SKM-1 (cell line): ENCODE data around the gene FAM20C.
"Not testable (repeated sequence)": the region's sequence is repeated elsewhere in the genome, so short reads cannot be mapped to it uniquely, and the experiment has no call there.

Source experiments
- DNase-seq: peaks from one replicate; lab custom pipeline; 2025; ENCODE audit not compliant: unreplicated experiment; lab: John Stamatoyannopoulos, UW

The FAM20C gene

DNA sequence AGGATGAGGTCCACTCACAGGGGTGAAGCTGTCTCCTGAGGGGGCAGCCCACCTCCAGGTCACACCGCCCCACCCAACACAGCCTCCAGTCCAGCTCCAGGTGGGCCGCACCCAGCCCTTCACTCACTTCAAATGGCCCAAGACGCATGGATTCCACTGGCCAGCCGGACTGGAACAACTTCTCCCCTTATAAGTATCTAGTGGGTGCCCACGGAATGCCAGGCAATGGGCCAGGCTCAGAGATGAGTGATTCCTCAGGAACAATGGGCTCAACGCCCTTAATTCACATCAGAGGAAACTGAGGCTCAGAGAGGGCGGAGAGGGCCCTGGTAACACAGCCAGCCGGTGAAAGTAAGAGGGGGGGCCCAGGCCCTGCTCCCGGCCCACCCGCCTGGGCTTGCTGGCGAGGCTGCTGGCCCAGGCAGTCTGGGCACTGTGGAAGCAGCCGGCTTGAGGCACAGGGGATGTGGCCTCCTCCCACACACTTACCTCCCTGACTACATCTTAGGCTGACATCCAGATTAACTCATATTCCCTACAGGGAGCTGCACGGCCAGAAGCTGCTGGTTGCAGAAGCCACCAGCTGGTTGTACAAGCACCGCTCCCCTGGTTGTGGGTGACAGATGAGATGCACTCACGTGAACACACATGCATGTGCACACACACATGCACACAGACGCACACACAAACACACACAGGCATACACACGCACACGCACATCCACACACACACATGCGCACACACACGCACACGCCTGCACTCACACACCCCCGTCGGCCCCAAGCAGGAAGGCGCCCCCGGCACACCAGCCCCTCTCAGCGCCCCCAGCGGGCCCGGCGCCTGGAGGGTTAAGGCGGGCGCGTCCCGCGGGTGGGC lies 1.0 kb upstream of the FAM20C start:
- DNase-seq: no peak

DNA sequence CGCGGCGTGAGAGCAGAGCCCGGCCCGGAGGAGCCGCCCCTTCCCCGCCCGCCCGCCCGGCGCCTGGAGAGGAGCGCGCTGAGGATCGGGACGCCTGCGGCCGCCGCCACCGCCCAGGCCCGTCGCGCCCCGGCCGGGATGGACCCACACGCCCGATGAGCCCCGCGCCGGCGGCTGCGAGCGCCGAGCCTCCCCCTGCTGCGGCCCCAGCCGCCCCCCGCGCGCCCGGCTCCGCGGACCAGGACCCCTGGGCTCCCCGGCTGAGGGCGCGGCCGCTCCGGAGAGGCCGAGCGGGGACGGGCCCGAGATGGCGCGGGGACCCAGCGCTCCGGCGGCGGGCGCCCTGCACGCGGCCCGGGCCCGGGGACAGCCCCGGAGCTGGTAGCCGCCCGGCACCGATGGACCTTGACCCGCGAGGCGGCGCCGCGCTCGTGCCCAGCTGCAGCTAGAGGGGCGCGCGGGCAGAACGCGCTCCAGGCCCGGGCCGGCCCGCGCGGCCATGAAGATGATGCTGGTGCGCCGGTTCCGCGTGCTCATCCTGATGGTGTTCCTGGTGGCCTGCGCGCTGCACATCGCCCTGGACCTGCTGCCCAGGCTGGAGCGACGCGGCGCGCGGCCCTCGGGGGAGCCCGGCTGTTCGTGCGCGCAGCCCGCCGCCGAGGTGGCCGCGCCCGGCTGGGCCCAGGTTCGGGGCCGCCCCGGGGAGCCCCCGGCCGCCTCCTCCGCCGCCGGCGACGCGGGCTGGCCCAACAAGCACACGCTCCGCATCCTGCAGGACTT lies 520 bp downstream of the FAM20C start:
- DNase-seq: no peak

DNA sequence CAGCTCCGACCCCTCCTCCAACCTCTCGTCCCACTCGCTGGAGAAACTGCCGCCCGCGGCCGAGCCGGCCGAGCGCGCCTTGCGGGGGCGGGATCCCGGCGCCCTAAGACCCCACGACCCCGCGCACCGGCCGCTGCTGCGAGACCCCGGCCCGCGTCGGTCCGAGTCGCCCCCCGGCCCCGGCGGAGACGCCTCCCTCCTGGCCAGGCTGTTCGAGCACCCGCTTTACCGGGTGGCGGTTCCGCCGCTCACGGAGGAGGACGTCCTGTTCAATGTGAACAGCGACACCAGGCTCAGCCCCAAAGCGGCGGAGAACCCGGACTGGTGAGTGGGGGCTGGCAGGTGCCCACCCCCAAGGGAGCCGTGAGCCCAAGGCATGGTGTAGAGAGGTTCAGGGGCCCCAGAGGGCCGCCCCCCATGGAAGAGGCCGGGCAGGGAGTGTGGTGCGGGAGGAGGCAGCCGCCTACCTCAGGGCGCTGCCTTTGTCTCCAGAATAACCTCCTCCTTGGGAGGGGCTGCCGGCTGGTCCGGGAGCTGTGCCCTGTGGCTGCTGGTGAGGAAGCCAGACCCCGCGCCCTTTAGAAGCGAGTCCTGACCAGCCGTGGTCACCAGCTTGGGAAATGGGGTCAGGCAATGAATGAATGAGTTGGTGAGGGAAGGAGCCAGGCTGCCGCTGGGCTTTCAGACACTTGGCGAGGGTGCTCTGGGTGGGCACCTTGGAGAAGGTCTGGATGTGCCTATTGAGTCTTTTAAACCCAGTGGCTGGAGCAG lies 1.3 kb downstream of the FAM20C start:
- no peak for DNase-seq

DNA sequence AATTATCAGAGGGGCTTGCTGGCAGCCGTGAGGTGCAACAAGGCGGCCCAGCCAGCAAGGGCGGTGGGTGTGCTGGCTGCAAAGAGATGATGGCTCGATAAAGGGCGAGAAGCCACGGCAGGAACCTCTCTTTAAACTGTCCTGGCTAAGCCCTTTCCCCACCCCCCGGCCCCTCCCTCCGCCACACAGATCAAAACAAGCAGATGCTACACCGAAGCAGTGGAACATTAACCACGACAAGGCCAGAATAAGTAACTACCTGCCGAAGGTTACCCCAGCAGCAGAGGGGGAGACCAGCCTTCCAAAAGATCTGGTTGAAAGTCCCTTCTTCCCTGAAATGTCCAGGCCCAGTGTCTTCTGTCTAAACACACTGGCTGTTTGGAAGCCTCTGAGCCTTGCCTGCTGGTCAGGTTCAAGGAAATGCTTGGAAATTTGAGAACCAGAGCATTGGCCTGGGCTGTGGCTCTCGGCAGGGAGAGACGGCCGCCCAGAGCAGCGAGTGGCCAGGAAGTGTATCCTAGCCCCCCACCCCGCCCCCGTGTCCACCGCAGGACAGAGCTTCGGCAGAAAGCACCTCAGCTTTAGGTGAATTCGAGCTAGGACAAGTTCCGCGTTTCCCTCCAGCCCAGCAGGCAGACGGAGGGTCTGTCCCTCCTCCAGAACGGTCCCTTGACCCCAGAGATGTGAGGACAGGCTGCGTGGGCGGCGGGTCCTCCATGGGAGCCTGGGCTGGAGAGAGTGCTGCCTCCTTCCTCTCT lies 2.1 kb downstream of the FAM20C start:
- no peak for DNase-seq

DNA sequence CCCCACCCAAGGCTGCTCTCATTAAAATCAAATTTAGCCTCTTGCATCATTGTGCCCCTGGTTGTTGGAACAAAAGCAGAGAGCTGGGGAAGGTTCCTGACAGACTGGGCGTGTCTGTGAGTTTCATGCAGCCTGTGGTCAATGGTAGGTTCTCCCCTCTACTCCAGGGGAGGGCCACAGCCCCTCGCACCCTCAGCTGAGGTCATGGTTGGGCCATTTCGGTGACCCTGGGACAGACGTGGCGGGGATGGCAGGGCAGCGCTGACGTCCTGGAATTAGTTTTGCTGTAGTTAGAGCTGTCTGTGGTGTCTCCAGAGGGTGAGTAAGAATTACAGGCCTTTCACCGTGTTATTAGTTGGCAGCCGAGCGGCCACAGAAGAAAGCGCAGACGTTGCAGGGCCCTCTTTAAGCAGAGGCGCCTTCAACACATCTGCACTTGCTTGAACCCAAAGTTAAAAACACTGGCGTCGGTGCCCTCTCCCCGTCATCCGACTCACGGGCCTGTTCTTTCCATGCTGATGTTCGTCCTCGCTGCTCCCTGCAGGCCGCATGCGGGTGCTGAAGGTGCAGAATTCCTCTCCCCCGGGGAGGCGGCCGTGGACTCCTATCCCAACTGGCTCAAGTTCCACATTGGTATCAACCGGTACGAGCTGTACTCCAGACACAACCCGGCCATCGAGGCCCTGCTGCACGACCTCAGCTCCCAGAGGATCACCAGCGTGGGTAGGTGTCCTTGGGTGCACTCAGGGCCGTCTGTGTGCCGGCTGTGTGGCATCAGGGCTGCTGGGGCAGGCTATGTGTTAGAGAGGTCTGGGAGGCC lies 2.8 kb downstream of the FAM20C start:
- DNase-seq: no peak

- DNase-seq: no peak
Observed at GRCh38 chr7:195830-196128, 3.4 kb downstream of the FAM20C start.

DNA sequence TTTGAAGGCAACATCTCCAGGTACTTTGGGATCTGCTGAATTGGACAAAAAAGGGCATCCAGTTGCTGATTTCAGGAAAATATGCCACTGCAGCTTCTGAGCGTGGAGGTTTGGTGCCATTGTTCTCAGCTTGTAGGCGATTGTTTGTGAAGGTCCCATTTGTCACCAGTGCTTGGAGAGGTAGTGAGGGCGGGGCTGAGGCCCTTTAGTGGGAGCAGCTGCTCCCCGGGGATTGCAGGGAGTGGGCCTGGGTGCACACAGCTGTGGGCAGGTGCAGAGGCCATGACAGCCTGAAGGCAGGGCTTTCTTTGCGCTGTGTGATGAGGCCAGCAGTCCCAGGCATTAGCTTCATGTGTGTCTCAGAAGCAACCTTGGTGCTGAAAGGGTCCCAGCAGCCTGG lies 3.9 kb downstream of the FAM20C start:
- no peak for DNase-seq

DNA sequence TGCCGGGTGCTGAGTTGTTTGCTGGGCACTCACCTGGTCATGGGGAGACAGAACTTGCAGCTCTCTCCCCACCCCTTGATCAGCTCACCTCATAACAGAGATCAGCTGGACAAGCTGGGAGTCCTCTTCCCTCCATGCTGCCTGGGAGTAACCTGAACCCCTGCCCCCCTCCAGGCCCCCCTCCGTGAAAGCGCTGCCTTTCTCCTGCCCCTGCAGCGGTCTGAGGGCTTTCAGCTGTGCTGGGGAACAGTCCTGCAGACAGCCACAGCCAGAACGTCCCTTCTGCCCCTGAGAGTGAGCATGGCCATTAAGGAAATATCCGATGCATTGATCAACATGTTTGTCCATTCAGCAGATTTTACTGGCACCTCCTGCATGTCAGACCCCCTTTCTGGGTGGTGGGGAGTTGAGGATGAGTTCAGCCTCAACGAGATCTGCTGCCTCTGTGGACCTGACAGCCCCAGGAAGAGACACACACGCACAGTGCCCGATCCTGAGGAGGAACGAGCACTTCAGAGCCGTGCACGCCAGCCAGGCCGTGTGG lies 4.5 kb downstream of the FAM20C start:
- DNase-seq: no peak

DNA sequence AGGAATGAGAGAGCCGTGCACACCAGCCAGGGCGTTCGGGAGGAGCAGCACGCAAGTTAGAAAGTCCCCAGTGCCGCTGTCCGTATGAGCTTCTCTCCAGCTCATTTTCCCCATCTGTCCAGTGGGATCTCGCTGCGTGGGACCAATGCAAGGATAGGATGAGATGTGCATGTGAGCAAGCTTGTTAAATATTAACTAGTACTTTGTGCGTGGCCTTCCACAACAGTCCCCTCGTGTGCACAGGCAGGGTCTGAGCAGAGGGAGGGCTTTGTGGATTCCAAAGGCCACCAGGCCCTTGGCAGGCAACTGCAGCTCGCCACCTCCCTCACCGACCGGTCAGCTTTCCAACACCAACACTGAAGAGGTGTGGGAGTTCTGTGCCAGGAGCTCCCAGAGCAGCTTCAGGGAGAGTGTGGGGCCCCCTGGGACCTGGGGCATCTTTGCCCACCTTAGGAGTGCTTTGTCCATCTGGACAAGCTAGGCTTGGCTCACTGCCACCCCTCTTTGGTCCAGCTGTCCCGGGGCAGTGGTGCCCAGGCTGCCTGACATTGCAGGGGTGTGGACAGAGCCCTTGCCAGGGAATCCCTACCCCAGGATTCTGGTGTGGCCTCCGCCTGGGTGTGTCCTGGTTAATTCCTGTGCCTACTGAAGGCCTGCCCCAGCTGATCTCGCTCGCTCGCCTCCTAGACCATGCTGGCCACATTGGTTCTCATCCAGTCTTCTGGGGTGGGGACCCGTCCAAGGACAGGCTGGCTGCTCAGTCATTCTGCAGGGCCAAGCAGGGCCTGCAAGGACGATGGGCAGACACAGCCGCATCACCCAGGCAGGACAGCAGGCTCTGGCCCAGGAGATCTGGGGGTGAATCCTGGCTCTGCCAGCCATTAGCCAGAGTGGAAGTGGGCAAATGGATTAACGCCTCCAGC lies 5.3 kb downstream of the FAM20C start:
- DNase-seq: no peak

DNA sequence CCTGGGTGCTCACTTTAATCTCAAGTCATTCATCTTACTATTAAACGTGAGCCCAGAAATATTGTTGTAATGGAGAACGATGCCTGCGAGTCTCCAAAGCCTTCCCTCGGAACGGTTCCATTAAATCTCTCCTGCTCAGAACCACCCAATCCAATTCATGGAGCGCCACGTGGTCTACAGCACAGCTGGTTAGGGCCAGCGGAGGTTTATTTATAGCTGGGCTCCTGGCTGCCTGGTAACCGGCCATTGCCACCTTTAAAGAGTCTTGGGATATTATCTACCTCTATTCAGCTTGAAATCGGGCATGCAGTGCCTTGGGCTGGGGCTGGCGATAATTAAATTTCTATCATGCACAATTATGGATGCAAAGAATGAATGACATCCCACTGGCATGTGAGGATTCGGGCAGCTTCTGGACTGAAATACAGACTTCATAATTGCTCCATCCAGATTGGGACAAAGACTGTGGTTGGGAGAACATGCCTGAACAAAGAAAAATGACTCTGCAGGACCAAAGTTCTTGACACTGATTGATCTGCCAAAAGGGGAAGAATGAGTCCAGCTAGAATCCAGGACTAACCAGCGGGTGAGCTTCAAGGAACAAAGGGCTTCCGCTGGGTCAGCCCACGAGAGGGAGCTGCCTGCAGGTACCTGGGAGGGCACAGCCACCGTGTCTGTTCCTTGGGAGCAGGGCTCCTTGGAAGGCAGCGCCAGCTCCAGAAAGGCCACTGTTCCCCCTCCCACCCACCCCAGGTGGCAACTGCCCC lies 7.3 kb downstream of the FAM20C start:
- no peak for DNase-seq

DNA sequence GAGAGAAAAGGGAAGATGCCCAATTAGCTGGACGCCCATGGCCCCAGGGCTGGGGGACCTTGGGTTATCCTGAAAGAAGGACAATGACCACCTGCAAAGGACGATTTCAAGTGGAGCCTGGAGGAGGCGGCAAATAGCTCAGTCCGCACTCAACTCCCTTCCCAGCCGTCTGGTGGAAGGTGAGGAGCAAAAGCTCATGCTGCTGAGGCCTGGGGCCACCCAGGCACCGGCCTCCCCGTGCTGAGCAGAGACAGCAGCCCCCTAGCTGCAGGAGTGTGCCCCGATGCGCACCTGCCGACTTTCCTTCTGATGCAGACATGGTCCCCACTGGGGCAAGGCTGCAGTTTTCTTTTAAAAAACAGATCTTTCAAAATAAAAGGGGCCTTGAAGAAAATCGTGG lies 7.9 kb downstream of the FAM20C start:
- DNase-seq: no peak

DNA sequence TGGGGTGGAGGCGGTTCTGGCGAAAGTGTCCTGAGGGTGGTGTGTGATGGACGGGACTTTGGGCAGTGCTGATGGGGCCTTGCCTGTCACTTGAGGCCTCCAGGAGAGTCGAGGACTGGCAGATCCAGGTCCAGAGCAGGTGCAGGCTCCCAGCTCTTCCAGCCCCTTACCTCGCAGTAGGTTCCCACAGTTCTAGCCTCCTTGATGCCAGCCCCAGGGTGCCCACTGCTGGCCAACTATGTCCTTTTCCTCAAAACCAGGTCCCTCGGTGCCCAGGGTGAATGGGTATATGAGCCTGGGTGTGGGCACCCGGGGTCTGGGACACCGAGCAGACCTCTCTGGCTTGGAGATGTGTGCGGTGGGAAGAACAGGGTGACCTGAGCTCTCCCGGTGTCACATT lies 8.3 kb downstream of the FAM20C start:
- DNase-seq: no peak

DNA sequence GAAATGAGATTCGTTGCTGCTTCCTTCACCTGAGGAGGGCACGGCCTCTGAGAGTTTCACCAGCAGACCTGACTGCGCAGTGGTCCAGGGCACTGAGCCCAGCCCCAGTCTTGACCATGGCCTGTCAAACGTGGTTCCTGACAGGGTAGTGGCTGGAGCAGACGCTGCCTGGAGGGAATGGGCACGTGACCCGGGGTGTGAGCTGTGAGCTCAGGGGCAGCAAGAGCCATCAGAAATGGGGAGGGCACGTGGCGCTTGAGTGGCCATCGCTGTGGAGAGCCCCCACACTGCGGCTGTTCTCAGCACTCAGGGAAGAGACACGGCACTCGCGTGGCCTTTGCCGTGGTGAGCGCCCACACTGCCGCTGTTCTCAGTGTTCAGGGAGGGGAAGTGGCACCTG lies 12.0 kb downstream of the FAM20C start:
- no peak for DNase-seq

DNA sequence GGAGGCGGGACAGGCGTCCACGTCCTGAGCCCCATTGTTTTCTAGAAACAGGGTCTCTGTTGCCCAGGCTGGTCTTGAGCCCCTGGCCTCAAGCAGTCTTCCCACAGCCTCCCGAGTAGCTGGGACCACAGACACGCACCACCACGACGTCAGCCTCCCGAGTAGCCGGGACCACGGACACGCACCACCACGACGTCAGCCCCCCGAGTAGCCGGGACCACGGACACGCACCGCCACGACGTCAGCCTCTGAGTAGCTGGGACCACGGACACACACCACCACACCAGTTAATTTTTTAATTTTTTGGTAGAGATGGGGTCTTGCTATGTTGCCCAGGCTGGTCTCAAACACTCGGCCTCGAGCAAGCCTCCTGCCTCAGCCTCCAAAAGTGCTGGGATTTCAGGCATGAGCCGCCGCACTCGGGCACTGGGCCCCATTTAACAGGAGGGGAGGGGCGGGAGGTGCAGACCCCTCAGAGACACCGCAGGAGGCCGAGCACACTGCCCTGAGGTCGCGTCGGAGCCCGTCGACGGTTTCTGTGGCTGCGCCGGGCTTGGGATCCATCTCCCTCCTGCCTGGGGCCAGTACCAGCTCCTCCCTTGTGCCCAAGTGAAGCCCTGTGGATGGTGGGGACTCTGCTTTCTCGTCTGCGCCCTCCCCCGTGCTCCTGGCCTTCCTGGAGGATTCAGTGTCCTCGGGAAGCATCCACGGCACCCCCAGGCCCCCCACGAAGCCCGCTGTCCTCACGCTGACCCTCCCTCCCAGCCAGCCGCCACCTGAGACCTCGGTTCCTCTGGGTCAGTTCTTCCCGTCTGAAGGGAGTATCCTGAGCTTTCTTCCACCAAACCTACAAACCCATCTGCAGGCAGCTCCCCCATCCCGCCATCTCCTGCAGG lies 13.0 kb downstream of the FAM20C start:
- DNase-seq: no peak

DNA sequence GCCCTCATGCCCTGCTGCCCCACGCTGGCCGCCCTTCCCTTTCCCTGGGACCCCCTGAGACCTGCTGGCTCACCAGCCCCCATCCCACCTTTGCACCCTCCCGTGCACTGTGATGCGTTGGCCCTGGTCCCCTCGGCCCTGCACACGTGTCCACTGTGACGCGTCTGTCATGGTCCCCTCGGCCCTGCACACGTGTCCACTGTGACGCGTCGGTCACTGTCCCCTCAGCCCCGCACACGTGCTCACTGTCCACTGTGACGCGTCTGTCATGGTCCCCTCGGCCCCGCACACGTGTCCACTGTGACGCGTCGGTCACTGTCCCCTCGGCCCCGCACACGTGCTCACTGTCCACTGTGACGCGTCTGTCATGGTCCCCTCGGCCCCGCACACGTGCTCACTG lies 14.0 kb downstream of the FAM20C start:
- not testable (repeated sequence) for DNase-seq

- DNase-seq: no peak
Observed at GRCh38 chr7:207418-208129, 15.2 kb downstream of the FAM20C start.
